DMS 273 treated with DMSO at 0.1 percent for 48 hours (cell line): ENCODE measurements around the gene COX7A2L.
"Not testable (repeated sequence)": the region's sequence is repeated elsewhere in the genome, so short reads cannot be mapped to it uniquely, and the experiment has no call there.

Experiments
- DNase-seq: peaks from one replicate; lab custom pipeline; 2025; lab: John Stamatoyannopoulos, UW

The COX7A2L gene

GRCh38 chr2:42367835-42368234 is 6.8 kb upstream of the COX7A2L start:
- DNase-seq = peak; percentile 32

- no peak for DNase-seq
Observed at GRCh38 chr2:42366411-42366810, 5.4 kb upstream of the COX7A2L start.

GRCh38 chr2:42364658-42365057 is 3.6 kb upstream of the COX7A2L start:
- DNase-seq = no peak

GRCh38 chr2:42363413-42363812 is 2.4 kb upstream of the COX7A2L start:
- no peak for DNase-seq

- no peak for DNase-seq
Observed at GRCh38 chr2:42361728-42362283, 789 bp upstream of the COX7A2L start.

GRCh38 chr2:42360493-42360889 is 526 bp downstream of the COX7A2L start:
- DNase-seq = no peak

GRCh38 chr2:42359965-42360483 is 993 bp downstream of the COX7A2L start:
- no peak for DNase-seq

- DNase-seq = no peak
Observed at GRCh38 chr2:42359304-42359964, 1.6 kb downstream of the COX7A2L start.

- no peak for DNase-seq
Observed at GRCh38 chr2:42353792-42354429, 7.1 kb downstream of the COX7A2L start.

- no peak for DNase-seq
Observed at GRCh38 chr2:42351864-42352263, 9.2 kb downstream of the COX7A2L start.

- no peak for DNase-seq
Observed at GRCh38 chr2:42350434-42351063, 10.5 kb downstream of the COX7A2L start.

- no peak for DNase-seq
Observed at GRCh38 chr2:42348113-42348805, 12.8 kb downstream of the COX7A2L start.

GRCh38 chr2:42347518-42347917 is 13.5 kb downstream of the COX7A2L start:
- not testable (repeated sequence) for DNase-seq

GRCh38 chr2:42346856-42347255 is 14.2 kb downstream of the COX7A2L start:
- not testable (repeated sequence) for DNase-seq

GRCh38 chr2:42345986-42346385 is 15.0 kb downstream of the COX7A2L start:
- DNase-seq = no peak

GRCh38 chr2:42342795-42343241 is 18.2 kb downstream of the COX7A2L start:
- DNase-seq = no peak

GRCh38 chr2:42342061-42342794 is 18.8 kb downstream of the COX7A2L start:
- DNase-seq = no peak

- no peak for DNase-seq
Observed at GRCh38 chr2:42340938-42341636, 19.9 kb downstream of the COX7A2L start.

GRCh38 chr2:42340045-42340937 is 20.7 kb downstream of the COX7A2L start:
- DNase-seq = no peak
